GM21526 (cell line): ENCODE measurements around the gene ZCCHC14.
"Not testable (repeated sequence)": the region's sequence is repeated elsewhere in the genome, so short reads cannot be mapped to it uniquely, and the experiment has no call there.

ENCODE experiments used
- ATAC-seq: cut with Tn5 transposase; IDR thresholded peaks from one replicate; pipeline ENCODE4 v1.9.1; 2021; ENCODE audit warnings: moderate library complexity; ENCODE audit not compliant: unreplicated experiment, low FRiP score

Gene ZCCHC14

GRCh38 chr16:87368029-87368770 lies 124.6 kb downstream of the ZCCHC14 start:
- ATAC-seq = no peak

GRCh38 chr16:87367529-87367928 lies 125.3 kb downstream of the ZCCHC14 start:
- ATAC-seq = no peak

GRCh38 chr16:87366930-87367329 lies 125.9 kb downstream of the ZCCHC14 start:
- ATAC-seq = no peak

GRCh38 chr16:87366288-87366687 lies 126.5 kb downstream of the ZCCHC14 start:
- no peak for ATAC-seq

- ATAC-seq = no peak
These were observed 127.7 kb downstream of the ZCCHC14 start for GRCh38 chr16:87365021-87365713.

- no peak for ATAC-seq
These were observed 128.9 kb downstream of the ZCCHC14 start for GRCh38 chr16:87363771-87364455.

GRCh38 chr16:87362828-87363559 lies 129.8 kb downstream of the ZCCHC14 start:
- not testable (repeated sequence) for ATAC-seq

GRCh38 chr16:87361916-87362619 lies 130.8 kb downstream of the ZCCHC14 start:
- no peak for ATAC-seq

GRCh38 chr16:87360862-87361610 lies 131.8 kb downstream of the ZCCHC14 start:
- no peak for ATAC-seq

GRCh38 chr16:87359121-87359520 lies 133.7 kb downstream of the ZCCHC14 start:
- ATAC-seq = no peak

- no peak for ATAC-seq
These were observed 134.1 kb downstream of the ZCCHC14 start for GRCh38 chr16:87358696-87359095.

GRCh38 chr16:87358250-87358649 lies 134.6 kb downstream of the ZCCHC14 start:
- no peak for ATAC-seq

- ATAC-seq = no peak
These were observed 136.4 kb downstream of the ZCCHC14 start for GRCh38 chr16:87356491-87356853.
